Mesendoderm (in vitro differentiated cells): ENCODE results near the gene CATSPERZ.

Experiments
- DNase-seq: peaks from one replicate; pipeline ENCODE4 v3.0.0; 2013
- H2AK5ac ChIP-seq: 2 replicates; pipeline ENCODE4 v1.6.1; 2013; ENCODE audit warnings: low read length, inconsistent platforms
- H2BK120ac ChIP-seq: 2 replicates; pipeline ENCODE4 v1.6.1; 2013; ENCODE audit warnings: low read depth, mild to moderate bottlenecking, low read length, moderate library complexity, mixed read lengths
- H2BK15ac ChIP-seq: replicated peaks from 2 replicates; pipeline ENCODE4 v1.6.1; 2013; ENCODE audit warnings: low read depth, mild to moderate bottlenecking, moderate library complexity
- H2BK5ac ChIP-seq: 2 replicates; pipeline ENCODE4 v1.6.1; 2013; ENCODE audit warnings: low read length, inconsistent platforms
- H3K18ac ChIP-seq: 2 replicates; pipeline ENCODE4 v1.6.1; 2013; ENCODE audit warnings: mild to moderate bottlenecking, low read length, mixed read lengths
- H3K23ac ChIP-seq: one replicate; pipeline ENCODE4 v1.6.1; 2013; ENCODE audit warnings: low read length
- H3K27ac ChIP-seq: 2 replicates; pipeline ENCODE4 v1.5.1; 2013; ENCODE audit warnings: low read depth, mild to moderate bottlenecking, inconsistent platforms, low read length, moderate library complexity
- H3K27me3 ChIP-seq: 2 replicates; pipeline ENCODE4 v1.6.1; 2013; ENCODE audit warnings: low read length, control low read depth, mild to moderate bottlenecking, inconsistent platforms; ENCODE audit not compliant: insufficient read depth, poor library complexity
- H3K36me3 ChIP-seq: 2 replicates; pipeline ENCODE4 v1.6.1; 2013; ENCODE audit warnings: low read length, inconsistent platforms; ENCODE audit not compliant: control insufficient read depth, insufficient read depth
- H3K4ac ChIP-seq: one replicate; pipeline ENCODE4 v1.6.1; 2013; ENCODE audit warnings: low read depth, mild to moderate bottlenecking, low read length, moderate library complexity
- H3K4me1 ChIP-seq: 2 replicates; pipeline ENCODE4 v1.6.1; 2013; ENCODE audit warnings: low read depth, low read length, inconsistent platforms; ENCODE audit not compliant: control insufficient read depth
- H3K4me2 ChIP-seq: 2 replicates; pipeline ENCODE4 v1.6.1; 2013; ENCODE audit warnings: low read length
- H3K4me3 ChIP-seq: 2 replicates; pipeline ENCODE4 v1.5.1; 2013; ENCODE audit warnings: mild to moderate bottlenecking, low read length
- H3K56ac ChIP-seq: one replicate; pipeline ENCODE4 v1.6.1; 2013; ENCODE audit warnings: low read length
- H3K79me1 ChIP-seq: 2 replicates; pipeline ENCODE4 v1.6.1; 2013; ENCODE audit warnings: low read length, inconsistent platforms
- H3K79me2 ChIP-seq: 2 replicates; pipeline ENCODE4 v1.6.1; 2013; ENCODE audit warnings: mild to moderate bottlenecking, low read length; ENCODE audit not compliant: control insufficient read depth, insufficient read depth
- H3K9ac ChIP-seq: 2 replicates; pipeline ENCODE4 v1.6.1; 2013; ENCODE audit warnings: low read length, inconsistent platforms
- H4K5ac ChIP-seq: one replicate; pipeline ENCODE4 v1.6.1; 2013; ENCODE audit warnings: low read length
- H4K8ac ChIP-seq: one replicate; pipeline ENCODE4 v1.6.1; 2013; ENCODE audit warnings: low read depth, mild to moderate bottlenecking, control low read depth, low read length, moderate library complexity
- WGBS: extraction: QIAGEN DNeasy Blood & Tissue Kit; methylation state at CpG from one replicate; pipeline ENCODE4 v1.1.7; 2013; ENCODE audit warnings: low lambda C conversion rate, missing lambda C conversion rate; ENCODE audit not compliant: insufficient coverage; ENCODE audit errors: extremely low coverage; 5-methylcytosine and 5-hydroxymethylcytosine counted together

CATSPERZ gene

DNA sequence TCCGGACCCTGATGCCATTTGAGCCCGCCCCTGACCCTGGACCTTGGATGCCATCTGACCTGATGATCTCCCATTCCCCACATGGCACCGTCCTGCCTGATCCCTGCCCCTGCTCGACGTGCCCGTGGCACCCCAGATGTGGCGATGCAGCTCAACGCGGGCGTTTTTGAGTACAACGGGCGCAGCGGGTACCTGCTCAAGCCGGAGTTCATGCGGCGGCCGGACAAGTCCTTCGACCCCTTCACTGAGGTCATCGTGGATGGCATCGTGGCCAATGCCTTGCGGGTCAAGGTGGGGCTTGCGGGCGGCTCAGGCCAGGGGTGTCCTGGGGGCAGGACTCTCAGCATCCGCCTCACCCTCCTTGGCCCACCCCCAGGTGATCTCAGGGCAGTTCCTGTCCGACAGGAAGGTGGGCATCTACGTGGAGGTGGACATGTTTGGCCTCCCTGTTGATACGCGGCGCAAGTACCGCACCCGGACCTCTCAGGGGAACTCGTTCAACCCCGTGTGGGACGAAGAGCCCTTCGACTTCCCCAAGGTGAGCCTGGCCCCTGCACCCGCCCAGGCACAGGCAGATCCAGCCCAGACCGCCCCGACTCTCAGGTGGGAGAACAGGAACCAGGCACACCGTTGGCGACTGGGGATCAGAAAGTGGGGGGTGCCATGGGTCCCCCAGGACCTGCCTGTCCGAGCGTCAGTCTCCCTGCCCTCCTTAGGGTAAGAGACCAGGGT is 37.7 kb upstream of the CATSPERZ start:
- WGBS, result no CpG with 5 or more reads among the region's 42 CpGs
- H3K36me3 ChIP-seq, result peaks cover 17% of the 10 kb centered on the region

GRCh38 chr11:64263021-64263946 is 36.9 kb upstream of the CATSPERZ start:
- peaks cover 1% of the 10 kb centered on the region for H3K4me1 ChIP-seq
- peak; percentile 62 for DNase-seq
- no peak overlapping the region for H2AK5ac ChIP-seq
- no peak overlapping the region for H3K27ac ChIP-seq
- no peak overlapping the region for H3K4ac ChIP-seq
- H4K8ac ChIP-seq, result no peak overlapping the region
- no peak overlapping the region for H4K5ac ChIP-seq
- H2BK120ac ChIP-seq, result no peak overlapping the region
- no peak overlapping the region for H3K23ac ChIP-seq
- no peak overlapping the region for H2BK5ac ChIP-seq
- H3K18ac ChIP-seq, result no peak overlapping the region
- H3K9ac ChIP-seq, result no peak overlapping the region
- H3K36me3 ChIP-seq, result peaks cover 17% of the 10 kb centered on the region
- no peak overlapping the region for H3K4me3 ChIP-seq
- H3K79me2 ChIP-seq, result no peaks in the 10 kb centered on the region
- H3K56ac ChIP-seq, result no peak overlapping the region
- no peaks in the 10 kb centered on the region for H3K27me3 ChIP-seq
- H2BK15ac ChIP-seq, result no peak overlapping the region
- no CpG with 5 or more reads among the region's 29 CpGs for WGBS
- H3K4me2 ChIP-seq, result no peak overlapping the region
- no peaks in the 10 kb centered on the region for H3K79me1 ChIP-seq

More for the DNA sequence above, 37.7 kb upstream of the CATSPERZ start:
- Histone ChIP-seq H4K5ac (no peak overlapping the region), H3K4me1 (no peaks in the 10 kb centered on the region), H3K79me2 (no peaks in the 10 kb centered on the region), H3K18ac (no peak overlapping the region), H3K4me2 (no peak overlapping the region), H4K8ac (no peak overlapping the region), H3K27me3 (no peaks in the 10 kb centered on the region), H3K79me1 (no peaks in the 10 kb centered on the region), H3K4ac (no peak overlapping the region), H3K4me3 (no peak overlapping the region), H3K23ac (no peak overlapping the region), H2AK5ac (no peak overlapping the region), H3K9ac (no peak overlapping the region), H2BK15ac (no peak overlapping the region), H2BK120ac (no peak overlapping the region), H2BK5ac (no peak overlapping the region), H3K27ac (no peak overlapping the region), H3K56ac (no peak overlapping the region)
- no peak for DNase-seq

DNA sequence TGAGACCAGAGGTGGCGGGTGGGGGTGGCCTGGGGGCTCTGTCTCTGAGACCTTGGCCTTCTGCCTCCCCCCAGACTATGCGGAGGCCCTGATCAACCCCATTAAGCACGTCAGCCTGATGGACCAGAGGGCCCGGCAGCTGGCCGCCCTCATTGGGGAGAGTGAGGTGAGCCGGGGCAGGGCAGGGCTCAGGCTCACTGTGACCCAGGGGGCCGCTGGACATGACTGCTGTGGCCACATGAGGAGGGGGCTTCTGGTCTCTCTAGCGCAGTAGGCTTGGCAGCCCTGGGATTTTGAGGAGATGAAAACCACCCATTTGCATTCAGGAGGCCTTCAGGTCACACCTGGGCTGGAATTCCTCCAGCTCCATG is 36.2 kb upstream of the CATSPERZ start:
- WGBS, result no CpG with 5 or more reads among the region's 8 CpGs
- no peak overlapping the region for H3K4me2 ChIP-seq
- H3K56ac ChIP-seq, result no peak overlapping the region
- H2BK120ac ChIP-seq, result no peak overlapping the region
- H3K27ac ChIP-seq, result no peak overlapping the region
- no peaks in the 10 kb centered on the region for H3K79me2 ChIP-seq
- H3K79me1 ChIP-seq, result no peaks in the 10 kb centered on the region
- H3K36me3 ChIP-seq, result peaks cover 14% of the 10 kb centered on the region
- H3K18ac ChIP-seq, result no peak overlapping the region
- peaks cover 5% of the 10 kb centered on the region for H3K4me1 ChIP-seq
- H3K4ac ChIP-seq, result no peak overlapping the region
- no peak overlapping the region for H3K9ac ChIP-seq
- H3K27me3 ChIP-seq, result no peaks in the 10 kb centered on the region
- no peak overlapping the region for H2BK15ac ChIP-seq
- no peak overlapping the region for H4K5ac ChIP-seq
- no peak for DNase-seq
- H2BK5ac ChIP-seq, result no peak overlapping the region
- no peak overlapping the region for H3K23ac ChIP-seq
- H2AK5ac ChIP-seq, result no peak overlapping the region
- H3K4me3 ChIP-seq, result no peak overlapping the region
- no peak overlapping the region for H4K8ac ChIP-seq

DNA sequence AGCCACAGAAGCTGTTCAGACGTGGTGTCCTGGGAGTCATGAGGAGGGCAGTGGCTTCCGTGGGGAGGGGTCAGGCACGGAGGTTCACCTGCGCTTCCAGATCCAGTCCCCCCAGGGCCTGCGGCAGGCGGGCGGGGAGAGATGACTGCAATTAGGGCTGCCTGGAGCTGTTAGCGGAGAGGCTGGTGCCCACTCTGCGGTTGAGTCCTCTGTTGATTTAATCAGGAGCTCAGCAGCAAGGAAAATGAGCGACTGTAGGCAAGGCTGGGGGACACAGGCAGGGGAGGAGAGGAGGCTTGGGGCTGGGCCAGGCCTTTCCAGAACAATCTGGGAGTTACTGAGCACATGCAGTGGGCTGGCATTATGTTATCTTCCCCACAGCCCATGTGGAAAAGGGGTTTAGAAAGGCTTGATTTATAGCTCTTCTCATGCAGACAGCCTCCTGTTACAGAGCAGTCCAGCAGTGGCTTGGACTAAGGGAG is 35.7 kb upstream of the CATSPERZ start:
- Histone ChIP-seq H3K4me2 (no peak overlapping the region), H3K18ac (no peak overlapping the region), H2BK120ac (no peak overlapping the region), H3K27me3 (no peaks in the 10 kb centered on the region), H4K8ac (no peak overlapping the region), H3K4me1 (peaks cover 5% of the 10 kb centered on the region), H3K79me1 (no peaks in the 10 kb centered on the region), H3K4ac (no peak overlapping the region), H3K56ac (no peak overlapping the region), H3K36me3 (peaks cover 14% of the 10 kb centered on the region), H3K79me2 (no peaks in the 10 kb centered on the region), H3K4me3 (no peak overlapping the region), H2BK5ac (no peak overlapping the region), H4K5ac (no peak overlapping the region), H2BK15ac (no peak overlapping the region), H2AK5ac (no peak overlapping the region), H3K27ac (no peak overlapping the region), H3K23ac (no peak overlapping the region), H3K9ac (no peak overlapping the region)
- no CpG with 5 or more reads among the region's 10 CpGs for WGBS
- DNase-seq, result no peak

GRCh38 chr11:64265176-64266160 is 34.7 kb upstream of the CATSPERZ start:
- no peak overlapping the region for H2BK5ac ChIP-seq
- no peaks in the 10 kb centered on the region for H3K27me3 ChIP-seq
- DNase-seq, result no peak
- peaks cover 14% of the 10 kb centered on the region for H3K36me3 ChIP-seq
- no peak overlapping the region for H2BK15ac ChIP-seq
- no peak overlapping the region for H3K56ac ChIP-seq
- H3K4me2 ChIP-seq, result no peak overlapping the region
- H4K5ac ChIP-seq, result no peak overlapping the region
- no peak overlapping the region for H3K18ac ChIP-seq
- no peak overlapping the region for H3K23ac ChIP-seq
- no peak overlapping the region for H4K8ac ChIP-seq
- no CpG with 5 or more reads among the region's 35 CpGs for WGBS
- H3K4ac ChIP-seq, result no peak overlapping the region
- H2AK5ac ChIP-seq, result no peak overlapping the region
- no peak overlapping the region for H3K27ac ChIP-seq
- no peak overlapping the region for H3K4me3 ChIP-seq
- peaks cover 5% of the 10 kb centered on the region for H3K4me1 ChIP-seq
- H2BK120ac ChIP-seq, result no peak overlapping the region
- no peaks in the 10 kb centered on the region for H3K79me2 ChIP-seq
- no peak overlapping the region for H3K9ac ChIP-seq
- H3K79me1 ChIP-seq, result no peaks in the 10 kb centered on the region
